NCI-H526 (cell line): ENCODE results near the gene CCDC3.
"Not testable (repeated sequence)": the region's sequence is repeated elsewhere in the genome, so short reads cannot be mapped to it uniquely, and the experiment has no call there.

ENCODE experiments used
- DNase-seq, 2 experiments: peaks; one replicate each; lab custom pipeline; 2025; lab: John Stamatoyannopoulos, UW

The CCDC3 gene

DNA sequence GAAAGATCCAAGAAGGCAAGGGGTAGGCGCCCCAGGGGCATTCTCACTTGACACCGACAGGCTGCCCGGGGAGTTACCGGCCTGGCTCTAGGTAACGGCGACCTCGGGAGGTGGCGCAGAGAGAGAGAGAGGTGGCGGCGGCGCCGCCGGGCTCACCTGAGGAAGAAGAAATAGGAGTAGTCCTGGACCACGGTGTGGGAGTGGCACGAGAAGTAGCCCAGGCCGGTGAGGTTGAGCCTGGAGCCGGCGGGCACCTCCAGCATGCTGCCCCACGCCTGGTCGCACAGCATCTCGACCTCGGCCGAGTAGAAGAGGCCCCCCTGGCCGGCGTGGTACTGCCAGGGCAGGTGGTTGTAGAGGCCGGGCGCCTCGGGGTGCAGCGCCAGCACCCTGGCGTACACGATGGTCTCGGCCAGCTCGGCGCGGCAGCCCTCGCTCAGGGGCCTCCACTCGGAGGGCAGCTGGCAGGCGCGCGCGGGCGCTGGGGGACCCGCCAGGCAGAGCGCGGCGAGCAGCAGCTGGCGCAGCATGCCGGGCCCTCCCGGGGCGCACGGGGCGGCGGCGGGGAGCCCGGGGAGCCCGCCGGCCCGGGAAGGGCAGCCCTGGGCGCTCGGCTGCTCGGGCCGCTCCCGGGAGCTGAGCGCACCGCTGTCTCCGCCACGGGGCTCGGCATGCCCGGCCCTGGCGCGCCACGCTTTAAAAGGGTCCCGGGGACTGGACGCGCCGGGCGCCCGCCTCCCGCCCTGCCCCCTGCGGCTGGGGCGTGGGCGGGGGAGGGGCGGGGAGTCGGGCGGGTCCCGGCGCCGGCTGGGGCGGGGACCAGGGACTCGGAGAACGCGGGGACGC lies at the start of gene CCDC3:
Gene CCDC3, minus strand, starts transcription at position 673 of the 846 bp plus-strand sequence. Its CDS starts 143 bp downstream, at position 530.
- peak in 1 of 2 experiments; percentile 30 for DNase-seq

DNA sequence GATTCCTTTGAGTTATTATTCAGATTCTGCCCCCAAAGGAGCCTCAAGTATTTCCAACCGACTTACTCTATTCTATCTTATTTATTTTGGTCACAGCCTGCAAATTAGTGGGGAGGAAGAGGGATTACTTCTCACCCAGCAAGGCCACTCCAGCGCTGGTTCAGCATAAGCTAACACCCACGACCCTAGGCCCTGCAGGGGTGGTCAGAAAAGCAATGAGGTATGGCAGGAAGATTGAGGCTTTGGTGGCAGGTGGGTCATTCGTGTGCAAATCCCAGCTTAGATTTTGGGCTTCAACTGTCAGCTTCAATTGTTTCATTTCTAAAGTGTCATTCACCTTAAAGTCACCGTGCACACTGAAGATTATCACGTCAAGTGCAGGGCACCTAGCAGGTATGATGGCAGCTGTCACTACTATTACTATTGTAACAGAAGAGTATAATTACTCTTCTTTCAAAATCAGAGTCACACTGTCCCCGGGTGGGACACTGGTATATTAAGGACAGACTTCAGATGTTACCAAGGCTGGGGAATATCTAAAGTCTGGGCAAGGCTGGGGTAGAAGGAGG lies 49.7 kb upstream of the CCDC3 start:
- no peak for DNase-seq

DNA sequence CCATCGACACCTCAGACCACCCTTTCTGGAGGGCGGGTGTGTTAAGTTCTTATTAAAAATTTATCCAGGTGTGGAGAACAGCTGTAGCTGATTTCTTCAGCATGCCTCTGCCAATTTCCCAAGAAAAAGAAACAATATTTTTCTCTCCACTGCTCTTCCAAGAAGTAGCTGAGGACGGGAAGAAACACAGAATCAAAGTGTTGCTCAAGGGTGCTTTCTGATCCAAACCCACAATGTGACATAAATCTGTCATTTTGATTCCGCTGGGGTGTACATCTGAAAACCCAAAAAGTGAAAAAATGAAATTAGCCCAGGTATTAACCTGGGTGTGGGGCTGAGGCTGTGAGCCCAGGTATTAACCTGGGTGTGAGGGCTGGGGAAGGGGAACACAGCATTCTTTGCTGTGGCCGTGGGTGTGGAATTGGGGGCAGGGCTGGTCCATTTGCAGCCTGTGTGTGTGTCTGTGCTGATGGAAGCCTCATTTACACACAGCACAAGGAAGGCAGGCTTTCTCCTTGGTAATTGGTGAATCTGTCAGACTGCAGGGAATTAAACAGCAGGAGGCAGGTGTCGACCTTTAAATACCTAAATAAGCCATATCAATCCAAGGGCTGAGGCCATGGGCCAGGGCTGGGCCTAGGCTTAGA lies 48.4 kb upstream of the CCDC3 start:
- DNase-seq, result no peak

DNA sequence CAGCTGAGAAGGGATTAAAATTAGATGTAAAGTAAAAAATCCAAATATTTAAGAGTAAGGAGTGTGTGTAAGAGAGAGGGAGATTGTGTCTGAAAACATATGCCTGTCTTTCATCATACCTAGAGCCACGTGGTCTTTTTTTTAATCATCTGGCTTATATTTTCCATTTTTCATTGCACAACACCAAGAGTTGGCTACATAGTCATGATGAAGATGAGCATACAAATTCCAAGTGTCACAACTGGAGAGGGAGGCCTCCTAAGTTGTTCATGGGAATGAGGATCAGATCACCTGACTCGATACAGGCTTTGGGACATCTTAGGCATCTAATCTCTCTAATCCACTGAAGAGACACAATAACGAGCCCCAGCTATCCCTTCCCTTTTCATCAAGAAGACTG lies 47.2 kb upstream of the CCDC3 start:
- no peak for DNase-seq

DNA sequence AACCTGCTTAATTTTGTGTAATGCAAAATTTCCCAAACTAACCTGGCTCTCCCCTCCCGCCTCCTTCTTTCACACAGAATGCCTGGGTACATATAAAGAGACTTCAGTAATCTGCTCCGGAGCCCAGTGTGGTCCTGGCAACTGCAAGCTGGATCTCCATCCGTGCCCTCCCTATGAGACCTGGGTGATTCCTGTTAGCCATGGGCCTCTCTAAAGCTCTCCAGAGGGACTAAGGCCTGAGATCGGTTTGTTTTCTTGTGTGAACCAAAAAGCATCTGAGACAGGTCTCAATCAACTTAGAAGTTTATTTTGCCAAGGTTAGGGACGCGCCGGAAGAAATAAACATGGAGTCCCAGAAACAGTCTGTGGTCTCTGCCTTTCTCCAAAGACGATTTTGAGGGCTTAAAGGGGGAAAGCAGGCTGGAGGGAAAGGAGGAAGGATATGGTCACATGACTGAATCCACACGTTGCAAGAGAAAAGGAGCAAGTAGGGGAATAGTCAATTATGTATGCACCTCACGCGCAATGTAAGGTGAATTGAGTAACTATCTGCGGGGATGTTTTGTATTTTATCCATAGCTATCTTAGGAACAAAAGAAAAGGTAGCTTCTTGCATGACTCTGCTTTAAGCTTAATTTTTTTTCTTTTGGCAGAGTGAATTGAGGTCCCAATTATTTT lies 46.2 kb upstream of the CCDC3 start:
- DNase-seq, result no peak

DNA sequence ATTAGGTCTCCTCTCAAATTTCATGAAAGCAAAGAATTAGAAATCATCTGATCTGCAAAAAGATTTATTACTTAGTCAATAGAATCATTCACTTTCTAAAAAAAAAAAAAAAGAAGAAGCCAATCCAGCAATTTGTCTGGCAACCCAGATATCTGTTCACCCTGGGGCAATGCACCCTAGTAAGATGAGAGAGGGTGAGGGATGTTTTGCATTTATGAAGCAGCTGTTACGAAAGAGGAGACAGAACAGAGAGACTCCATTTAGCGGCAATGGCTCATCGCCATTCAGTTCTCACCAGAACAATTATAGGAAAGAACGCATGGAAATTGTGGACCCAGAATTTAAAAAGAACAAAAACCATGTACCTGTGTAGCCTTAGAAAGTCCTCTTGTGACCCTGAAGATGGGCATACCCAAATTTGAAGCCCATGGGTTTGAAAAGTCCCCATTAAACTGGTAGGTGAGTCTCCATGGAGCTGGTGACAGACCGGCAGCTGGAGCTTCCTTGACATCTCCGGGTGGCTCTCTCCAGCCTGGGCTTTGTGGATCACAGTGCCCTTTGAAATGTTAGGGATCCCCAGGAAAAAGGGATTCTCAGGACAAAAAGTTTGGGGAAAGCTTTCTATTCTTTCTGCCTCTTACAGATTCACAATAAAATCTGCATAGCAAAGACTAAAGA lies 45.5 kb upstream of the CCDC3 start:
- DNase-seq, result peak in 1 of 2 experiments; percentile 14

DNA sequence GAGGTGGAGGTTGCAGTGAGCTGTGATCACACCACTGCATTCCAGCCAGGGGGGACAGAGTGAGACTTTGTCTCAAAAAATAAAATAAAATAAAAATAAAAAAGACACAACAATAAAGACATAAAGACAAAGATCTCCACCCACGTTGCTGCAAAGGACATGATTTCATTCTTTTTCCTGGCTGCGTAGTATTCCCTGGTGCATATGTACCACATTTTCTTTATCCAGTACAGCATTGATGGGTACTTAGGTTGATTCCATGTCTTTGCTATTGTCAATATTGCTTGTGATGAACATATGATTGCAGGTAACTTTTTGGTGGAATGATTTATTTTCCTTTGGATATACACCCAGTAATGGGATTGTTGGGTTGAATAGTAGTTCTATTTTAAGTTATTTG lies 42.0 kb upstream of the CCDC3 start:
- no peak for DNase-seq

DNA sequence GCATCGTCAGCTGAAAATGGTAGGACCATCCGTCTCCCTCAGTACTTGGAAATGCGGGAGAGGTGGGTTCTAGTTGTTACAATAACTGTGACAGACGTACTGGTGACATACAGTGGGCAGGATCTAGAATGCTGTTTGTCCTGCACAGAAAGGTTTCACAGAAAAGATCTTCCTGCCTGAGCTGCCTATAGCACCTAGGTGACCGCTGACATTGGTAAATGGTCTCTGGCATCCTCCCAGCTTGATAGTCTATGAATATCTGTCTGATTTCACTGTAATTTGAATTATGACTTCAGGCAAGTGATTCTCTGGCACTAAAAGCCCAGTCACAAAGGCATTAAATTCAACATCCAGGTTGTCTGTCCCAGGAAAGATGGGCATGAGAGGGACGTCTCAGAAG lies 38.2 kb upstream of the CCDC3 start:
- DNase-seq, result peak in 1 of 2 experiments; percentile 26

DNA sequence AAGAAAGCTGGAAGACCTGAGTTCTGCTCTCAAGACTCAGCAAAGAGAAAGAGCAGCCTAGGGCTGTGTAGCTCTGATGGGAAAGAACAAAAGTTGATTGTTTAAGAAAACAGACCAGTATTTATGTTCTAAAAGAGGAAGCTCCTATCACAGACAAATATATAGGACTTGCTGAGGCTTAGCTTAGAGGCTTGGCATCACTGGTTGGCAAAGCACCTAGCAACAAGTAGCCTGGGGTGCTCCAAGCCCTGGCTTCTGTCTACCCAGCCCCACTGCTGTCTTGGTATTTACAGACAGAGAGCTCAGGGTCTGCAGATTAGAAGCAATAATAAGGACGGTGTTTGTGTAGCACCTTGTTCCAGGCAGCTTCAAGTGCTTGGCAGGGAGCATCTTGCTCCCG lies 36.9 kb upstream of the CCDC3 start:
- DNase-seq, result peak in 1 of 2 experiments; percentile 17

DNA sequence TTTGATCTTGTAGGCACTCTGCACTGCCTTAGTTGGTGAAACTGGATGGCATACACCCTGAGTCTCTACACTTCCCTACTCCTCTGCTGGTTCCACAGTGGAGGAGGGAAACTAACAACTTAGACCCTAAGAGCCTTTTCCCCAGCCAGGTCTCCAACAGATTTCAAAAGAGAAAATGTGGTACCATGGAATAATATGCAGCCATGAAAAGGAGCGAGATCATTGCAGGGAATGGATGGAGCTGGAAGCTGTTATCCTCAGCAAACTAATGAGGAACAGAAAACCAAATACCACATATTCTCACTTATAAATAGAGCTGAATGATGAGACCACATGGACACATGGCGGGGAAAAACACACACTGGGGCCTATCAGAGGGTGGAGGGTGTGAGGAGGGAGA lies 36.3 kb upstream of the CCDC3 start:
- no peak for DNase-seq

DNA sequence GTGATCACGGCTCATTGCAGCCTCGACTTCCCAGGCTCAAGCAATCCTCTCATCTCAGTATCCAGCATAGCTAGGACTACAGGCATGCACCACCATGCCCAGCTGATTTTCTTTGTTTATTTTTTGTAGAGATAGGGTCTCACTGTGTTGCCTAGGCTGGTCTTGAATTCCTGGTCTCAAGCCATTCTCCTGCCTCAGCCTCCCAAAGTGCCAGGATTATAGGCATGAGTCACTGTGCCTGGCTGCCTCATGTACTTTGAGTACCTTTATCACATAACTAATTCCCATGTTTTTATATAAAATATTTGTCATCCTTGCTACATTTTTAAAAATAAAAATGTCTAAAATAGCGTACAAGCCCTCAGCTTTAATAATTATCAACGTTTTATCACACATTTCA lies 35.3 kb upstream of the CCDC3 start:
- no peak for DNase-seq

DNA sequence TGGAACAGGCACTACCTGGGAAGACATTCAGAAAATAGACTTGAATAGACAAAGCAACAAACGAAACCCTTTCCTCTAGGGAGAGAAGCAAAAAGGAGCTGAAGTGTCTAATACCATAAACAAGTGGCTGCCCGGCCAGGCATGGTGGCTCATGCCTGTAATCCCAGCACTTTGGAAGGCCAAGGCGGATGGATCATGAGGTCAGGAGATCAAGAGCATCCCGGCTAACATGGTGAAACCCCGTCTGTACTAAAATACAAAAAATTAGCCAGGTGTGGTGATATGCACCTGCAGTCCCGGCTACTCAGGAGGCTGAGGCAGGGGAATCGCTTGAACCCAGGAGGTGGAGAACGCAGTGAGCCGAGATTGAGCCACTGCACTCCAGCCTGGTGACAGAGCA lies 34.2 kb upstream of the CCDC3 start:
- not testable (repeated sequence) for DNase-seq

DNA sequence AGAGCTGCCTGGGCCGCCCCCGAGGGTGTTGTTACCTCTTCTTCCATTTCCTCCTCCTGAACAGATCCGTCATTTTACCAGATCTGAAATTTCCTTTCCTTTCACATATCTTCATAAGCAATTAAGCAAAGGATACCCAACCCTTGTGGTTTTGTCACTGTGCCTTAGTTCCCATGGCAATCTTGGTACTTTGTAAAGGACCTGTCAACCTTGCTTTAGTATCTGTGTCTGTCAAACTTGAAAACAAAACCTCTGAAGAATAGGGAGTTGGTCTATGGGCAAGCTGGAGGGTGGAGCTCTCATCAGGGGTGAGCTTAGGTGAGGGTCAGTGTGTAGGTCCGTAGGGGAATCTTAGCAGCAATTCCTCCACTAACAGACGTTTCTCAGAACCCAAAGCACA lies 25.4 kb upstream of the CCDC3 start:
- no peak for DNase-seq

DNA sequence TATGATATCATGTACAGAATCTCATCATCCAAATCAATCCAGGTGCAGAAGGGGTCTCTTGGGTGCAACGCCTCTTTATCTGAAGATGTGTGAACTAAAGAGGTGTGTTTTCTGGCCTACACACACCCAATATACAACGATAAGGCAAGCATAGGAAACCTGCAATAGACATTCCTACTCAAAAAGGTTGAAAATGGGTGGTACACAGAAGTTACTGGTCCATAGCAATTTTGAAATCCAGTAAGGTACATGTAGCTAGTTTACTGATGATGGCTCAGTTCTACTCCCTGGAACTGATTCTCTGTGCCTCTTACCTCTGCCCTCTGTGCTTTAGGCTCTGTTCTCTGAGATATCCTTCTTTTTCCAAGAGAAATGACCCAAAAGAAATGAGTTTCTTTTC lies 22.2 kb upstream of the CCDC3 start:
- no peak for DNase-seq

DNA sequence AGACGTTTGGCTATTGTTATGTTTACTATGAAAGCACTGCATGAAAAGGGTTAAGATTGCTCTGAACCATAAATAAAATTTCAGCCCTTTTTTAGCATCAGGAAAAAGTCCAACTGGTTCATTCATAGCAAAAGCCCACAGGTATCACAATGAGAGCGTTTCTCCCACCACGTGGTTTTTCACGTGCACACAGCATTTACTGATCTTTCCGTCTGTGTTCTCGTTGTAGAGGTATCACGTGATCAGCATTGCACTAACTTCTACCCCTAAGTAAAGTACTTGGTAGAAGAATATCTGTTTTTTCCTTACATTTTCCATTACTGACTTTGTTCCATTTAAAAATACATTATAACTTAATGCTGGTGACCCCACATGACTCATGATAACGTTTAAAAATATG lies 17.8 kb upstream of the CCDC3 start:
- DNase-seq, result no peak

DNA sequence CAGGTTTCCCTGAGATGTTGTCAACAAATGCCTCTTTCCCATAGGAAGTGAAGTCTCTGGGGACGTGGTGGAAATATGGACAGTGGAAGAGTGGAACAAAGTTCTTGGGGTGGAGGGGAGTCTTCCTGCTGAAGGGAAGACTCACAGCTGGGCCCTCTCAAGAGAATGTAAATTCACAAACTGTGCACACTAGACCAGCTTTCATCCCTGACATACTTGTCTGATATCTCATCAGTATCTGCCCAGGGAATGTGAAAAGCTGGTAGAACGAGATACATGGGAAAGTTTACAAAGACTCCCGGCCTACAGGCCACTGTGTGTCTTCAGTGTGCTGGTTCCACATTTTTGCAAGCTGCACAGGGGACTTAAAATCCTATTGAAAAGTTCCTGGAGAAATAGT lies 16.7 kb upstream of the CCDC3 start:
- no peak for DNase-seq

DNA sequence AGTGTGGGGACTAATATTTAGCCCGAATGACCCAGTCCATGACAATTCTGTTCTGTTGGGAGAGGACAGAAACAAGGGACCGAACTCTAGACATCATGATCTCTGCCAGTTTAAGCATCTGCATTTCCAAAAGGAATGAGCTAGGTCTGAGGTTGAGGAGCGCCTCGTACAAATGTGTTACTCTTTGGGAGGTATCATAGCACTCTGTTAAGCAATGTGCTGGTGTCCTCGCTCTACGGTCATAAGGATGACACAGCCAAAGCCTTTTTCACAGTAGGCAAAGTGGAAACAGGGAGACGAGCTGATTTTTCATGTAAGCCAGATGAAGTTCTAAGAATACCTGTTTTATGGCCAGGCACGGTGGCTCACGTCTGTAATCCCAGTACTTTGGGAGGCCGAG lies 15.4 kb upstream of the CCDC3 start:
- DNase-seq, result no peak

DNA sequence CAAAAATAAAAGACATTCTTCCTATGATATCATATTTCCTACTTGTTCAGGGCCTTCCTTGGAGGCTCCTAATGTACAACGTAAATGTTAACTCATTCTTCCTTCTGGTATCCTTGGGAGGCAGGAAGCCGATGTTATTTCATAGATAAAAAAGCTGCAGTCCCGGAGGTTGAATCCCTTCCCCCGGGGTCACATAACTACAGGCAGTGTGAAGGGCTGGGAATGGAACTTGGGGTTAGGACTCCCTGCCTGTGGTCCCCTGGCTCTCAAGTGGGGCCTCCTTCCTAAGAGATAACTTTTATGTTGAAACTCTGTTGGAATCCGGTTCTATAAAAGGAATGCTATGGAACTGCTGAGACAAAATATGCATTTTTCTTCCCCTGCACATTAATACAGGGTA lies 14.9 kb upstream of the CCDC3 start:
- DNase-seq, result no peak

DNA sequence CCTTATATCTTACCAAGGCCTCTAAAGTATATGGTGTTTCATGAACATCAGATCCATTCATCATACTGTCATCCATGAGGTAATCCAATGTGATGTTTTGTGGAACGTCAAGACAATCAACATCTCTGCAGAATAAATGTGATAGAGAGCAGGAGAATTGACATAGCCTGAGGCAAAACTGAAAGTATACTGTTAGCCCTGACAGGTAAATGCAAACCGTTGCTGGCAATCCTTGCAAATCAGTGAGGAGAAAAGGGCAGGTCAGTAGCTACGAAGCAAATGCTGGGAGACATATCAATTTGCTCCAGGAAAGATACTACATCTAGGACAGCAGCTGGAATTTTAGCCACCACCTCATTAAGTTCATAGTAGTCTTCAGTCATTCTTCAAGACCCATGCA lies 4.5 kb upstream of the CCDC3 start:
- DNase-seq, result no peak

DNA sequence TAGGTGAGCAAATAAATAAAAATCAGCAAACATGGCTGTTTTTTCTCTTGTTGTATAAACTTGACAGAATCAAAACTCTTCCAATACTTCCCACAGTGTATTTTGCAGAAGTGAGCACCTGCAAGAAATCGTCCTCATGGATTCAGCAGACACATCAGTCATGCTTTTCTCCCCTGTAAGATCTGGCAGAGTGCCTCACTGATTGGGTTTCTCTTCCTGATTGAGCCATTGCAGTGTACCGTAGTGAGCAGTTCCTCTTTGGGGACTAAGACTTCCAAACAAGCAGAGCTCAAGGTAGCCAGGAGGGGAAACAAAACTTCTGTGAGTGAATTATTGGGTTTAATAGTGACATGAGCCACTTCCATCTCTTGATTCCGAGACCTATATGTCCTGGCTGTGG lies 2.2 kb upstream of the CCDC3 start:
- DNase-seq, result no peak

DNA sequence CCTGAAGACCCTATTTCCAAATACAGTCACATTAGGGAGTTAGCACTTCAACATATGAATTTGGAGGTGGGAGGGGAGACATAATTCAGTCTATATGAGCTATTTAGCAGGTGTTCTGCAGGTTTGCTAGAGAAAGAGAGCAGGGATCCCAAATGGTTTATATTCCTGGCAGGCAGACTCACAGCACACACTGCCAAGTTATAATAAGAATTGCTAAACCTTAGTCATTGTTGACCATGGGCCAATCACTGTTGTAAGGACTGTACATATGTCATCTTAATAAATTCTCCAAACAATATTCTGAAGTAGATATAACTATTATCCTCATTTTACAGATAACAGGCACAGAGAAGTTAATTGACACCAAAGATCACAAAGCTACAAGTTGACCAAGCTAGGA lies 1.5 kb upstream of the CCDC3 start:
- DNase-seq, result no peak

DNA sequence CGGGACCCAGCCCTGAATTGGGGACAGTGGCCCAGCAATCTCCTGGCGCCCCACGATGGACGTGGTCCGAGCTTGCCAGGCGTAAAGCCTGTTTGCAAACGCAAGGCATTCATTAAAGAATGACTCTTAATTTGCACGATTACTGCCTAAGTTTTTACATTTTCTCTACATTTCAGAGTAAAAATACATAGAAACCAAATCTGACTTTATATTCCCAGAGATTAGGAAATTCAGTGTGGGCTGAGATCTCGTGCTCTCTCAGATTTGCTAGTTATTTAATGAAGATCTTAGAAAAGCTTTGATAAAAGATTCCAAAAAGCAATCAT lies 337 bp upstream of the CCDC3 start:
- no peak for DNase-seq
